ENCODE results near the gene ALDH18A1. TPM values are rescaled to one million over a fixed set of nuclear protein-coding genes. Genes with fewer than 3 reads are reported as not detected.

Gene ALDH18A1
- total RNA-seq, 1 experiment from 2014 or later, result 50.1 TPM

GRCh38 chr10:95602382-95602781 is 54.1 kb downstream of the ALDH18A1 start:
- DNase-seq, result no peak
- H3K4me3 Mint-ChIP-seq (ENCODE audit: low read depth, unreplicated experiment), result no peak overlapping the region
- H3K36me3 Mint-ChIP-seq (ENCODE audit: insufficient read depth, unreplicated experiment), result peaks cover 13% of the 10 kb centered on the region
- TF ChIP-seq CTCF (IDR thresholded peaks at IDR 0.05; ENCODE audit: unreplicated experiment), result no peak
- no peaks in the 10 kb centered on the region for H3K9me3 Mint-ChIP-seq (ENCODE audit: low read depth, unreplicated experiment)
- CTCF ChIA-PET, result interaction anchor here (1.4 kb wide), 1 partner anchor 227 kb away, joined by 13 read pairs; no protein-coding TSS in a partner anchor
- BruUV-seq (replicated peaks), result no TSS peak
- no peak overlapping the region for H3K27ac Mint-ChIP-seq (ENCODE audit: unreplicated experiment)
- peaks cover 6% of the 10 kb centered on the region for H3K27me3 Mint-ChIP-seq (ENCODE audit: unreplicated experiment)
- H3K4me1 Mint-ChIP-seq (ENCODE audit: low read depth, unreplicated experiment), result no peaks in the 10 kb centered on the region
- intact Hi-C loops (cut with micrococcal nuclease; ENCODE audit: unreplicated experiment), result no loop called here

GRCh38 chr10:95601116-95601719 is 55.3 kb downstream of the ALDH18A1 start:
- Mint-ChIP-seq H3K4me1 (ENCODE audit: low read depth, unreplicated experiment) (no peaks in the 10 kb centered on the region), H3K27me3 (ENCODE audit: unreplicated experiment) (peaks cover 18% of the 10 kb centered on the region), H3K9me3 (ENCODE audit: low read depth, unreplicated experiment) (peaks cover 3% of the 10 kb centered on the region), H3K36me3 (ENCODE audit: insufficient read depth, unreplicated experiment) (peaks cover 5% of the 10 kb centered on the region), H3K4me3 (ENCODE audit: low read depth, unreplicated experiment) (no peak overlapping the region), H3K27ac (ENCODE audit: unreplicated experiment) (no peak overlapping the region)
- CTCF ChIA-PET, result interaction anchor here (0.6 to 1.4 kb wide), 3 partner anchors 171 to 226 kb away, joined by 4 to 13 read pairs (median 7); no protein-coding TSS in a partner anchor
- TF ChIP-seq CTCF (IDR thresholded peaks at IDR 0.05; ENCODE audit: unreplicated experiment), result peak; percentile 73
- BruUV-seq (replicated peaks), result no TSS peak
- intact Hi-C loops (cut with micrococcal nuclease; ENCODE audit: unreplicated experiment), result loop anchor here (1.0 kb wide), 2 partner anchors 171 to 227 kb away; no protein-coding TSS in a partner anchor
- DNase-seq, result peak; percentile 73

GRCh38 chr10:95600158-95600557 is 56.4 kb downstream of the ALDH18A1 start:
- no peak for DNase-seq
- intact Hi-C loops (cut with micrococcal nuclease; ENCODE audit: unreplicated experiment), result no loop called here
- no peak overlapping the region for H3K4me3 Mint-ChIP-seq (ENCODE audit: low read depth, unreplicated experiment)
- H3K27me3 Mint-ChIP-seq (ENCODE audit: unreplicated experiment), result peaks cover 20% of the 10 kb centered on the region
- H3K36me3 Mint-ChIP-seq (ENCODE audit: insufficient read depth, unreplicated experiment), result no peaks in the 10 kb centered on the region
- no peak for TF ChIP-seq CTCF (IDR thresholded peaks at IDR 0.05; ENCODE audit: unreplicated experiment)
- no peak overlapping the region for H3K27ac Mint-ChIP-seq (ENCODE audit: unreplicated experiment)
- no TSS peak for BruUV-seq (replicated peaks)
- peaks cover 3% of the 10 kb centered on the region for H3K9me3 Mint-ChIP-seq (ENCODE audit: low read depth, unreplicated experiment)
- CTCF ChIA-PET, result interaction anchor here (0.9 to 1.3 kb wide), 2 partner anchors 168 to 225 kb away, joined by 3 to 4 read pairs; no protein-coding TSS in a partner anchor
- no peaks in the 10 kb centered on the region for H3K4me1 Mint-ChIP-seq (ENCODE audit: low read depth, unreplicated experiment)

GRCh38 chr10:95597788-95598187 is 58.7 kb downstream of the ALDH18A1 start:
- no TSS peak for BruUV-seq (replicated peaks)
- no peak for DNase-seq
- Mint-ChIP-seq H3K27me3 (ENCODE audit: unreplicated experiment) (peaks cover 20% of the 10 kb centered on the region), H3K9me3 (ENCODE audit: low read depth, unreplicated experiment) (peaks cover 3% of the 10 kb centered on the region), H3K4me1 (ENCODE audit: low read depth, unreplicated experiment) (no peaks in the 10 kb centered on the region), H3K4me3 (ENCODE audit: low read depth, unreplicated experiment) (no peak overlapping the region), H3K27ac (ENCODE audit: unreplicated experiment) (no peak overlapping the region), H3K36me3 (ENCODE audit: insufficient read depth, unreplicated experiment) (no peaks in the 10 kb centered on the region)
- intact Hi-C loops (cut with micrococcal nuclease; ENCODE audit: unreplicated experiment), result no loop called here
- no peak for TF ChIP-seq CTCF (IDR thresholded peaks at IDR 0.05; ENCODE audit: unreplicated experiment)
- CTCF ChIA-PET, result no interaction called here
